HL-60 (cell line): ENCODE results near the gene CDC42EP3.

Experiments
- DNase-seq, 2 experiments: peaks; one replicate each; pipeline ENCODE4 v3.0.0-alpha.2; 2010 to 2020; ENCODE audit warnings: low read depth in 1 of 2, low spot score in 1 of 2
- H3K27ac ChIP-seq: fragments of 250-450 bp; sonication (Bioruptor Pico); replicated peaks from 2 replicates; pipeline ENCODE4 v1.5.1; 2020; ENCODE audit warnings: mild to moderate bottlenecking, moderate library complexity
- H3K27me3 ChIP-seq: fragments of 250-450 bp; sonication (Bioruptor Pico); 2 replicates; pipeline ENCODE4 v1.5.1; 2021; ENCODE audit warnings: mild to moderate bottlenecking, moderate library complexity; ENCODE audit not compliant: insufficient read depth, poor library complexity, severe bottlenecking
- H3K4me3 ChIP-seq: replicated peaks from 2 replicates; pipeline ENCODE4 v1.5.1; 2011; ENCODE audit warnings: mild to moderate bottlenecking, control low read depth, low read length; ENCODE audit not compliant: insufficient read depth
- GABPA ChIP-seq: IDR thresholded peaks from 2 replicates; pipeline ENCODE4 v1.6.1; 2012; ENCODE audit warnings: low read depth
- POLR2AphosphoS5 ChIP-seq: IDR thresholded peaks from 2 replicates; pipeline ENCODE4 v1.6.1; 2012; ENCODE audit warnings: low read depth
- SPI1 ChIP-seq: IDR thresholded peaks from 2 replicates; pipeline ENCODE4 v1.6.1; 2012; ENCODE audit warnings: low read depth, mild to moderate bottlenecking, borderline replicate concordance
- TF ChIP-seq, protein P1 (sequence below): IDR thresholded peaks from 2 replicates; pipeline ENCODE4 v1.6.1; 2012; ENCODE audit warnings: low read depth; ENCODE audit not compliant: insufficient replicate concordance
- TF ChIP-seq, protein P2 (sequence below): IDR thresholded peaks from one replicate; pipeline ENCODE4 v1.5.1; 2011; ENCODE audit warnings: low read length, control low read depth, inconsistent platforms; ENCODE audit not compliant: insufficient read depth

Gene CDC42EP3

DNA sequence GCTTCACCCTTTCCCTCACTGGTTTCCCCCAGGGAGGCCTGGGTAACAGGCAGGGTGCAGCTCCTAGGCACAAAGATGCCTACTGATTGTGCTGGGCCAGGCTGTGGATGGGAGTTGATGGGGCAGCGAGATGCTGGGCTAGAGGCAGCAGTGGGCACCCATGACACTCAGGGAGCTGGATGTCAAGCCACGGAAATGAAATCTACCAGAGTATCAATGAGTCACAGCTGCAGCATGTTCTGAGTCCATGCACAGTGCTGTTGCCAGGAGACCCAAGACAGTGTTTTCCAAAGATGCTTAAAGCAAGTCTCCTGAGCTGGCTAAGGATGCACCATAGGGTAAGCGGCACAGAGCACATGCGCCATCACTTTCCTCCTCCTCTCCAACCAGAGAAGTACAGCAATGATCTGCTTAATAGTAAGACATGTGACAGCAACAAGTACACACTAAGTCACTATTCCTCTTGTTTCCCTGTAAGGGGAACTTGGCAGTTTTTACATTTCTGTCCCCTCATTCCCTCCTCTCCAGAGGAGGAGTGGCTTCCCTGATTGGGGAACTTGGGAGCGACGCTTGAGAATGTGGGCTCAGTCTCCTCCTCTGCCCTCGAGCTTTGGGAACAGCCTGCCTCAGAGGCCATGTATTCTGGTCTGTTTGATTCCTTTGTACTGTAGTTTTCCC lies 57.2 kb downstream of the CDC42EP3 start:
- no peaks in the 10 kb centered on the region for H3K27me3 ChIP-seq
- DNase-seq: no peak
- TF ChIP-seq GABPA (no peak), SPI1 (no peak), POLR2AphosphoS5 (no peak)
- TF ChIP-seq, protein P1, sequence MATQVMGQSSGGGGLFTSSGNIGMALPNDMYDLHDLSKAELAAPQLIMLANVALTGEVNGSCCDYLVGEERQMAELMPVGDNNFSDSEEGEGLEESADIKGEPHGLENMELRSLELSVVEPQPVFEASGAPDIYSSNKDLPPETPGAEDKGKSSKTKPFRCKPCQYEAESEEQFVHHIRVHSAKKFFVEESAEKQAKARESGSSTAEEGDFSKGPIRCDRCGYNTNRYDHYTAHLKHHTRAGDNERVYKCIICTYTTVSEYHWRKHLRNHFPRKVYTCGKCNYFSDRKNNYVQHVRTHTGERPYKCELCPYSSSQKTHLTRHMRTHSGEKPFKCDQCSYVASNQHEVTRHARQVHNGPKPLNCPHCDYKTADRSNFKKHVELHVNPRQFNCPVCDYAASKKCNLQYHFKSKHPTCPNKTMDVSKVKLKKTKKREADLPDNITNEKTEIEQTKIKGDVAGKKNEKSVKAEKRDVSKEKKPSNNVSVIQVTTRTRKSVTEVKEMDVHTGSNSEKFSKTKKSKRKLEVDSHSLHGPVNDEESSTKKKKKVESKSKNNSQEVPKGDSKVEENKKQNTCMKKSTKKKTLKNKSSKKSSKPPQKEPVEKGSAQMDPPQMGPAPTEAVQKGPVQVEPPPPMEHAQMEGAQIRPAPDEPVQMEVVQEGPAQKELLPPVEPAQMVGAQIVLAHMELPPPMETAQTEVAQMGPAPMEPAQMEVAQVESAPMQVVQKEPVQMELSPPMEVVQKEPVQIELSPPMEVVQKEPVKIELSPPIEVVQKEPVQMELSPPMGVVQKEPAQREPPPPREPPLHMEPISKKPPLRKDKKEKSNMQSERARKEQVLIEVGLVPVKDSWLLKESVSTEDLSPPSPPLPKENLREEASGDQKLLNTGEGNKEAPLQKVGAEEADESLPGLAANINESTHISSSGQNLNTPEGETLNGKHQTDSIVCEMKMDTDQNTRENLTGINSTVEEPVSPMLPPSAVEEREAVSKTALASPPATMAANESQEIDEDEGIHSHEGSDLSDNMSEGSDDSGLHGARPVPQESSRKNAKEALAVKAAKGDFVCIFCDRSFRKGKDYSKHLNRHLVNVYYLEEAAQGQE: no peak
- TF ChIP-seq, protein P2, sequence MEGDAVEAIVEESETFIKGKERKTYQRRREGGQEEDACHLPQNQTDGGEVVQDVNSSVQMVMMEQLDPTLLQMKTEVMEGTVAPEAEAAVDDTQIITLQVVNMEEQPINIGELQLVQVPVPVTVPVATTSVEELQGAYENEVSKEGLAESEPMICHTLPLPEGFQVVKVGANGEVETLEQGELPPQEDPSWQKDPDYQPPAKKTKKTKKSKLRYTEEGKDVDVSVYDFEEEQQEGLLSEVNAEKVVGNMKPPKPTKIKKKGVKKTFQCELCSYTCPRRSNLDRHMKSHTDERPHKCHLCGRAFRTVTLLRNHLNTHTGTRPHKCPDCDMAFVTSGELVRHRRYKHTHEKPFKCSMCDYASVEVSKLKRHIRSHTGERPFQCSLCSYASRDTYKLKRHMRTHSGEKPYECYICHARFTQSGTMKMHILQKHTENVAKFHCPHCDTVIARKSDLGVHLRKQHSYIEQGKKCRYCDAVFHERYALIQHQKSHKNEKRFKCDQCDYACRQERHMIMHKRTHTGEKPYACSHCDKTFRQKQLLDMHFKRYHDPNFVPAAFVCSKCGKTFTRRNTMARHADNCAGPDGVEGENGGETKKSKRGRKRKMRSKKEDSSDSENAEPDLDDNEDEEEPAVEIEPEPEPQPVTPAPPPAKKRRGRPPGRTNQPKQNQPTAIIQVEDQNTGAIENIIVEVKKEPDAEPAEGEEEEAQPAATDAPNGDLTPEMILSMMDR: no peak
- H3K27ac ChIP-seq: no peak overlapping the region
- H3K4me3 ChIP-seq: no peak overlapping the region

DNA sequence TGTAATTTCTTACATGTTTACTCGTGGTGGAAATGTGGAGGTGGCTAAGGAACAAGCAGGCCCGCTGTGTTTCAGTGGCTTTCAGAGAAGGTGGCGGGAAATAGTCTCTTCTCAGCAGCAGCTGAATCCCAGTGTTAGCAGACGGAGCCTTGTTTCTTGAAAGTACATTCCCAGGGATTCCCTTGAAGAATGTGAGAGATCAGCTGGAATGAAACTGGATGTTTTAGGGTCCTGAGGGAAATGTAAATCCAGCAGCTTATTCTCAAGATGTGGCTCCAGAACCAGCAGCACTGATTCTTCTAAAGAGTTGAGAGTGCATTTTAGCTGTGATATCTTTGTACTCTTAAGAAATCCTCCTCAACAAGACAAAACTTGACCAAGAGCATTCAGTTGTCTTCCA lies 59.1 kb downstream of the CDC42EP3 start:
- TF ChIP-seq GABPA: no peak
- no peak for TF ChIP-seq SPI1
- TF ChIP-seq, protein P2: no peak
- TF ChIP-seq, protein P1: no peak
- TF ChIP-seq POLR2AphosphoS5: no peak
- DNase-seq: no peak

DNA sequence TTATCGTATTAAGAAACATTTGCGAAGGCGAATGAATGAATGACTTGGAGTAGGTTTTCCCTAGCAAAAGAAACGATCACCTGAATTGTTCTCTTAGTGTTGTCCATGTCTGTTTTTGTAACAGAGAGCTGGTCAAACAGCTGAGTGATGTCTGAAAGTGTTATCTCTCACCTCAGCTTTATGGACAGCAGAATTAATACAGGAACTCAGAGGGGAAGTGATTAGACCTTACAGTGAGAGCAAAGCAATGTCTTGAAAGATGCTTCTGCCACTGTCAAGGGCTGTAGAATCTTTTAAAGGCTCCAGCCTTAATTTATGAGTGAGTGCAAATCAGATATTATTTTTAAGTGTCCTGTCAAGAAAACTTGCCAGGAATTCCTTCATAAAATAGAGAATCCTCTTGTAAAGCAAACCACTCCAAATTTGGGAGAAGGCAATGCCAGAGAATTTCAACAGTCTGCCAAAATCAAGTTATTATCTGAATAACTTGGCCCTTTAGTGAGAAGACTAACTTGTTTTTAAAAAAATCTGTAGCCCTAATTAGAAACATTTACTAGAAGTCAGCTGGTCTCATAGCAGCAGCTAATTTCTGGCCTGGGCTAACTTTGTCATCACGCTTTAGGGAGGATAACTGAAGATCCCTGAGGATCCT lies 60.7 kb downstream of the CDC42EP3 start:
- H3K4me3 ChIP-seq: no peak overlapping the region

More for the DNA sequence above, 59.1 kb downstream of the CDC42EP3 start:
- no peak overlapping the region for H3K27ac ChIP-seq
- no peak overlapping the region for H3K4me3 ChIP-seq
- H3K27me3 ChIP-seq: no peaks in the 10 kb centered on the region

More for the DNA sequence above, 60.7 kb downstream of the CDC42EP3 start:
- TF ChIP-seq POLR2AphosphoS5: no peak
- TF ChIP-seq SPI1: no peak
- no peak for TF ChIP-seq GABPA
- TF ChIP-seq, protein P1: no peak
- TF ChIP-seq, protein P2: no peak
- H3K27ac ChIP-seq: no peak overlapping the region
- no peaks in the 10 kb centered on the region for H3K27me3 ChIP-seq
- no peak for DNase-seq
